H1 (cell line): Measurements from ENCODE around the gene LTBP1. TPM values are rescaled to one million over a fixed set of nuclear protein-coding genes. Genes with fewer than 3 reads are reported as not detected.

Source experiments
- CTCF ChIA-PET: fragments of 300-600 bp; sonication (Branson Sonifier 250); formaldehyde crosslinking; loops from one replicate; lab custom pipeline; 2021; ENCODE audit not compliant: partially characterized antibody; lab: Charles Lee
- POLR2A ChIA-PET: fragments of 300-600 bp; sonication (Branson Sonifier 250); formaldehyde crosslinking; loops from one replicate; lab custom pipeline; 2021; ENCODE audit warnings: inconsistent platforms; ENCODE audit not compliant: partially characterized antibody; lab: Charles Lee
- DNase-seq, 2 experiments: peaks; one replicate each; pipeline versions ENCODE4 v3.0.0 to v3.0.0-alpha.2; 2010 to 2022; ENCODE audit warnings: low spot score in 2 of 2, low read depth in 1 of 2, mixed read lengths in 1 of 2
- FAIRE-seq: peaks from 2 replicates; lab custom pipeline; 2011; peaks lifted over from hg19 to GRCh38; lab: Jason Lieb, UNC
- H2AFZ ChIP-seq: 2 replicates; pipeline ENCODE4 v1.8.1; 2012; ENCODE audit warnings: low read length, inconsistent platforms
- H2AK5ac ChIP-seq: 2 replicates; pipeline ENCODE4 v1.6.1; 2013; ENCODE audit warnings: low read depth, low read length
- H2BK120ac ChIP-seq: replicated peaks from 2 replicates; pipeline ENCODE3; 2013; ENCODE audit warnings: low read depth, low read length, inconsistent platforms
- H2BK12ac ChIP-seq: 2 replicates; pipeline ENCODE4 v1.6.1; 2013; ENCODE audit warnings: low read depth, low read length
- H2BK15ac ChIP-seq: 2 replicates; pipeline ENCODE4 v1.6.1; 2013; ENCODE audit warnings: low read length
- H2BK20ac ChIP-seq: 2 replicates; pipeline ENCODE4 v1.6.1; 2013; ENCODE audit warnings: low read length
- H2BK5ac ChIP-seq: 2 replicates; pipeline ENCODE4 v1.6.1; 2013; ENCODE audit warnings: low read depth, low read length
- H3K14ac ChIP-seq: 2 replicates; pipeline ENCODE4 v1.6.1; 2013; ENCODE audit warnings: inconsistent platforms; ENCODE audit not compliant: insufficient read length
- H3K18ac ChIP-seq: 2 replicates; pipeline ENCODE4 v1.6.1; 2013; ENCODE audit warnings: low read length; ENCODE audit errors: extremely low read depth
- H3K23ac ChIP-seq: 2 replicates; pipeline ENCODE4 v1.6.1; 2013; ENCODE audit warnings: inconsistent platforms; ENCODE audit not compliant: insufficient read length
- H3K23me2 ChIP-seq: 2 replicates; pipeline ENCODE4 v1.6.1; 2013; ENCODE audit warnings: low read depth, low read length
- H3K27ac ChIP-seq: 2 replicates; pipeline ENCODE4 v1.6.1; 2011; ENCODE audit warnings: low read depth, low read length, inconsistent platforms
- H3K27me3 ChIP-seq, 4 experiments: replicated peaks in 1 of 4; 1 replicate in 1 of 4; 2 replicates in 3 of 4; pipeline versions ENCODE4 v1.6.1 to v1.8.1; 2011 to 2013; ENCODE audit warnings: low read length in 3 of 4, mild to moderate bottlenecking in 3 of 4, inconsistent platforms in 2 of 4, mixed read lengths in 2 of 4, moderate library complexity in 1 of 4; ENCODE audit not compliant: control insufficient read depth in 3 of 4, insufficient read depth in 3 of 4; ENCODE audit errors: extremely low read depth in 1 of 4
- H3K36me3 ChIP-seq, 4 experiments: 2 replicates each; pipeline versions ENCODE4 v1.6.1 to v1.8.1; 2011 to 2013; ENCODE audit warnings: mild to moderate bottlenecking in 4 of 4, low read length in 3 of 4, moderate library complexity in 2 of 4, control low read depth in 1 of 4, inconsistent platforms in 1 of 4; ENCODE audit not compliant: insufficient read depth in 4 of 4, control insufficient read depth in 2 of 4
- H3K4ac ChIP-seq: replicated peaks from 2 replicates; pipeline ENCODE3; 2013; ENCODE audit warnings: low read length, low read depth, mixed read lengths, inconsistent platforms; ENCODE audit not compliant: insufficient read length
- H3K4me1 ChIP-seq, 4 experiments: replicated peaks in 1 of 4; 1 replicate in 1 of 4; 2 replicates in 3 of 4; pipeline versions ENCODE4 v1.6.1 to v1.8.1; 2011 to 2013; ENCODE audit warnings: low read length in 3 of 4, inconsistent platforms in 2 of 4, mixed read lengths in 1 of 4; ENCODE audit not compliant: insufficient read depth in 4 of 4, control insufficient read depth in 3 of 4
- H3K4me2 ChIP-seq, 2 experiments: 2 replicates each; pipeline versions ENCODE4 v1.6.1 to v1.8.1; 2011 to 2013; ENCODE audit warnings: low read depth in 2 of 2, low read length in 2 of 2, control low read depth in 1 of 2, inconsistent platforms in 1 of 2, mild to moderate bottlenecking in 1 of 2; ENCODE audit not compliant: insufficient read depth in 1 of 2
- H3K4me3 ChIP-seq, 4 experiments: fragments of 200-600, 300-600 bp in 1 of 4; sonication (generic), shearing (Covaris generic), sonication (Bioruptor Twin) in 1 of 4; 2 replicates each; pipeline versions ENCODE4 v1.5.1 to v1.8.1; 2011 to 2016; ENCODE audit warnings: low read length in 4 of 4, low read depth in 3 of 4, control low read depth in 2 of 4, inconsistent platforms in 2 of 4, mild to moderate bottlenecking in 2 of 4, mixed read lengths in 1 of 4, moderate library complexity in 1 of 4; ENCODE audit not compliant: insufficient read depth in 2 of 4; ENCODE audit errors: extremely low read depth in 1 of 4
- H3K56ac ChIP-seq: replicated peaks from 2 replicates; pipeline ENCODE3; 2013; ENCODE audit warnings: low read depth, mild to moderate bottlenecking, mixed read lengths, low read length, inconsistent platforms; ENCODE audit not compliant: insufficient read length
- H3K79me1 ChIP-seq: 2 replicates; pipeline ENCODE4 v1.6.1; 2013; ENCODE audit warnings: low read depth, low read length, control low read depth
- H3K79me2 ChIP-seq, 2 experiments: 2 replicates each; pipeline versions ENCODE4 v1.6.1 to v1.8.1; 2012 to 2013; ENCODE audit warnings: low read length in 2 of 2, mild to moderate bottlenecking in 2 of 2, inconsistent platforms in 1 of 2; ENCODE audit not compliant: insufficient read depth in 2 of 2, control insufficient read depth in 1 of 2
- H3K9ac ChIP-seq, 4 experiments: replicated peaks in 1 of 4; 1 replicate in 1 of 4; 2 replicates in 3 of 4; pipeline versions ENCODE4 v1.6.1 to v1.8.1; 2011 to 2013; ENCODE audit warnings: low read depth in 3 of 4, low read length in 3 of 4, control low read depth in 2 of 4, mild to moderate bottlenecking in 2 of 4, moderate library complexity in 2 of 4, inconsistent platforms in 1 of 4; ENCODE audit errors: extremely low read depth in 1 of 4
- H3K9me3 ChIP-seq, 2 experiments: 2 replicates each; pipeline versions ENCODE4 v1.6.1 to v1.8.1; 2012 to 2013; ENCODE audit warnings: mild to moderate bottlenecking in 2 of 2, moderate library complexity in 2 of 2, control low read depth in 1 of 2, inconsistent platforms in 1 of 2, low read depth in 1 of 2, low read length in 1 of 2, mixed read lengths in 1 of 2; ENCODE audit not compliant: insufficient read depth in 2 of 2
- H4K20me1 ChIP-seq, 2 experiments: replicated peaks in 1 of 2; 2 replicates each; pipeline versions ENCODE3 to v1.8.1; 2011 to 2013; ENCODE audit warnings: inconsistent platforms in 2 of 2, low read length in 2 of 2, mild to moderate bottlenecking in 1 of 2; ENCODE audit not compliant: insufficient read depth in 2 of 2, control insufficient read depth in 1 of 2
- H4K5ac ChIP-seq: 2 replicates; pipeline ENCODE4 v1.6.1; 2013; ENCODE audit warnings: low read length, low read depth, mixed read lengths, inconsistent platforms; ENCODE audit not compliant: insufficient read length
- H4K8ac ChIP-seq: 2 replicates; pipeline ENCODE4 v1.8.0; 2013; ENCODE audit warnings: mild to moderate bottlenecking, moderate library complexity, low read length, inconsistent platforms; ENCODE audit not compliant: insufficient read depth; ENCODE audit errors: extremely low read depth
- H4K91ac ChIP-seq: replicated peaks from 2 replicates; pipeline ENCODE3; 2013; ENCODE audit warnings: low read length, mixed read lengths, inconsistent platforms; ENCODE audit not compliant: insufficient read length
- ATF2 ChIP-seq: IDR thresholded peaks from 2 replicates; pipeline ENCODE4 v1.6.1; 2012; ENCODE audit warnings: low read length, inconsistent platforms
- BACH1 ChIP-seq: IDR thresholded peaks from 2 replicates; pipeline ENCODE4 v1.6.1; 2012; ENCODE audit warnings: low read length, improper control_type of control experiment
- BCL11A ChIP-seq, 2 experiments: IDR thresholded peaks; one replicate each; pipeline ENCODE4 v1.6.1; 2011; ENCODE audit warnings: low read depth in 2 of 2, low read length in 2 of 2, mild to moderate bottlenecking in 2 of 2
- CBX8 ChIP-seq: fragments of 300-800, 300-1000 bp; sonication (generic); IDR thresholded peaks from 2 replicates; pipeline ENCODE4 v1.7.1; 2016; ENCODE audit warnings: low read depth, low read length, borderline replicate concordance
- EGR1 ChIP-seq: IDR thresholded peaks from 2 replicates; pipeline ENCODE4 v1.6.1; 2011; ENCODE audit warnings: low read depth, low read length, borderline replicate concordance
- POLR2AphosphoS5 ChIP-seq: IDR thresholded peaks from 2 replicates; pipeline ENCODE4 v1.6.1; 2011; ENCODE audit warnings: low read depth, low read length
- RNF2 ChIP-seq: fragments of 200-900, 300-1000 bp; sonication (generic); IDR thresholded peaks from 2 replicates; pipeline ENCODE4 v1.7.1; 2016; ENCODE audit warnings: borderline replicate concordance, low read depth, mild to moderate bottlenecking, antibody characterized with exemption, low read length; ENCODE audit not compliant: poor library complexity, severe bottlenecking; ENCODE audit errors: missing control alignments
- SAP30 ChIP-seq: fragments of 300-600 bp; sonication (generic); IDR thresholded peaks from 2 replicates; pipeline ENCODE4 v1.7.1; 2012; ENCODE audit warnings: low read length, moderate library complexity, mild to moderate bottlenecking, inconsistent platforms; ENCODE audit not compliant: insufficient read depth, insufficient replicate concordance
- SIN3A ChIP-seq, 2 experiments: IDR thresholded peaks in 1 of 2; conservative IDR thresholded peaks in 1 of 2; 2 replicates each; pipeline ENCODE4 v1.6.1; 2011 to 2012; ENCODE audit warnings: low read length in 2 of 2, improper control_type of control experiment in 1 of 2, low read depth in 1 of 2, mild to moderate bottlenecking in 1 of 2
- SIRT6 ChIP-seq: IDR thresholded peaks from one replicate; pipeline ENCODE4 v1.7.1; 2012; ENCODE audit warnings: low read length, inconsistent platforms
- SIX5 ChIP-seq: IDR thresholded peaks from 2 replicates; pipeline ENCODE4 v1.6.1; 2011; ENCODE audit warnings: mild to moderate bottlenecking, low read depth, low read length
- TAF7 ChIP-seq: optimal IDR thresholded peaks from 2 replicates; pipeline ENCODE3; 2011; ENCODE audit warnings: low read depth, mild to moderate bottlenecking, inconsistent platforms, low read length, moderate library complexity, borderline replicate concordance
- WGBS, 2 experiments: shearing (Covaris generic) in 1 of 2; methylation state at CpG; one replicate each; pipeline versions ENCODE4 v1.1.6 to v1.1.7; 2013 to 2015; ENCODE audit warnings: low lambda C conversion rate in 2 of 2, mixed read lengths in 2 of 2, inconsistent platforms in 1 of 2, low coverage in 1 of 2, missing lambda C conversion rate in 1 of 2; ENCODE audit not compliant: insufficient replicate concordance in 2 of 2, insufficient coverage in 1 of 2, insufficient read length in 1 of 2; ENCODE audit errors: extremely low coverage in 1 of 2, missing lambda C conversion rate in 1 of 2; 5-methylcytosine and 5-hydroxymethylcytosine counted together
- polyA plus RNA-seq, 7 experiments: library from polyadenylated mRNA; depleted of rRNA in 3 of 7; stranded (reverse) in 5 of 7; unstranded in 2 of 7; fragments of >200 nt in 5 of 7; fragments of 200-250 nt in 2 of 7; gene quantifications; 1 replicate in 5 of 7; 2 replicates in 1 of 7; 4 replicates in 1 of 7; pipeline versions ENCODE4 v1.2.1 to v1.2.3, GENCODE V29; 2011 to 2013; ENCODE audit warnings: missing spikeins in 2 of 7, mixed read lengths in 2 of 7
- total RNA-seq: library from RNA; stranded (reverse); fragmentation: NEBNext Ultra II Directional; extraction: Animal tissue kit (Norgen Biotek cat#: 25700); gene quantifications from 2 replicates; pipeline ENCODE4 v1.2.1, GENCODE V29; 2021

Gene LTBP1
- total and polyA plus RNA-seq, 2 of the 8 experiments (the other 6 are each of a cell fraction or from before 2014, with no cell fraction given), result 15.4 to 24.7 TPM

GRCh38 chr2:33190393-33190937 lies 243.7 kb downstream of the LTBP1 start:
- Histone ChIP-seq H3K23ac (no peak overlapping the region), H3K23me2 (no peaks in the 10 kb centered on the region), H3K36me3 (no peaks in the 10 kb centered on the region), H3K56ac (no peak overlapping the region), H3K4ac (no peak overlapping the region), H3K18ac (no peak overlapping the region), H3K4me3 (no peak overlapping the region), H4K91ac (no peak overlapping the region), H2BK12ac (no peak overlapping the region), H3K27me3 (no peaks in the 10 kb centered on the region), H3K79me1 (no peaks in the 10 kb centered on the region), H3K9me3 (no peaks in the 10 kb centered on the region), H2BK20ac (no peak overlapping the region), H3K14ac (no peak overlapping the region), H4K5ac (no peak overlapping the region), H2BK15ac (no peak overlapping the region), H3K27ac (no peak overlapping the region), H4K20me1 (no peaks in the 10 kb centered on the region), H3K4me1 (no peaks in the 10 kb centered on the region), H3K79me2 (no peaks in the 10 kb centered on the region), H2BK5ac (no peak overlapping the region), H2BK120ac (no peak overlapping the region), H2AK5ac (no peak overlapping the region), H2AFZ (no peak overlapping the region), H4K8ac (no peak overlapping the region), H3K9ac (no peak overlapping the region), H3K4me2 (no peak overlapping the region)
- ChIA-PET POLR2A (no interaction called here), CTCF (no interaction called here)
- FAIRE-seq (no peak), DNase-seq (no peak)
- 90% methylated on average over 5 of the region's 5 CpGs; no CpG with 5 or more reads in 1 of the 2 experiments for WGBS, 2 experiments
- no peak for TF ChIP-seq SAP30
- no peak for TF ChIP-seq POLR2AphosphoS5
- TF ChIP-seq BACH1, result no peak
- no peak for TF ChIP-seq SIN3A (conservative IDR thresholded peaks at IDR 0.05 in 1 of 2, IDR thresholded peaks at IDR 0.05 in 1 of 2; ENCODE audit: low read depth in 1 of 2, low read length in 2 of 2)
- no peak for TF ChIP-seq RNF2
- TF ChIP-seq TAF7, result no peak
- TF ChIP-seq SIX5, result no peak
- no peak for TF ChIP-seq SIRT6
- TF ChIP-seq BCL11A (IDR thresholded peaks at IDR 0.05; ENCODE audit: low read depth in 2 of 2, low read length in 2 of 2), result no peak
- TF ChIP-seq EGR1, result no peak
- no peak for TF ChIP-seq ATF2
- TF ChIP-seq CBX8, result no peak
